SK-N-SH (cell line): Measurements from ENCODE around the gene PCSK2. TPM values are rescaled to one million over a fixed set of nuclear protein-coding genes. Genes with fewer than 3 reads are reported as not detected.

Source experiments
- CTCF ChIA-PET: fragments of 300-600, 350-600 bp; formaldehyde crosslinking; extraction: SDS; loops from one replicate; lab custom pipeline; 2021; lab: Yijun Ruan, JAX
- POLR2A ChIA-PET: fragments of 350-600 bp; sonication (Branson Sonifier 250); formaldehyde crosslinking; extraction: SDS; loops from one replicate; lab custom pipeline; 2020; ENCODE audit warnings: antibody characterized with exemption, inconsistent platforms; lab: Yijun Ruan, JAX
- DNase-seq: peaks from one replicate; pipeline ENCODE4 v3.0.0; 2012
- H2AFZ ChIP-seq: fragments of 200-600 bp; sonication (generic); 2 replicates; pipeline ENCODE4 v1.8.1; 2016; ENCODE audit warnings: antibody characterized with exemption, mild to moderate bottlenecking, low read depth
- H3F3A ChIP-seq: fragments of 200-600 bp; sonication (generic); replicated peaks from 2 replicates; pipeline ENCODE3; 2016; ENCODE audit warnings: antibody characterized with exemption, mild to moderate bottlenecking; ENCODE audit not compliant: insufficient read depth
- H3K27ac ChIP-seq, 2 experiments: fragments of 200-500 bp in 1 of 2; fragments of 200-600 bp in 1 of 2; sonication (Bioruptor generic) in 1 of 2; sonication (generic), shearing (Covaris generic) in 1 of 2; 2 replicates each; pipeline versions ENCODE4 v1.5.1 to v1.6.1; 2014 to 2016; ENCODE audit warnings: low read depth in 2 of 2, inconsistent platforms in 1 of 2, low read length in 1 of 2, mild to moderate bottlenecking in 1 of 2, mixed read lengths in 1 of 2
- H3K27me3 ChIP-seq: fragments of 200-600 bp; sonication (generic), shearing (Covaris generic); 2 replicates; pipeline ENCODE4 v1.6.1; 2016; ENCODE audit warnings: mixed run types; ENCODE audit not compliant: insufficient read depth
- H3K36me3 ChIP-seq, 2 experiments: fragments of 200-500 bp in 1 of 2; fragments of 200-600 bp in 1 of 2; sonication (Bioruptor generic) in 1 of 2; sonication (generic) in 1 of 2; replicated peaks in 1 of 2; 2 replicates each; pipeline versions ENCODE3 to v1.5.1; 2014 to 2016; ENCODE audit warnings: low read length in 1 of 2, mild to moderate bottlenecking in 1 of 2; ENCODE audit not compliant: insufficient read depth in 2 of 2, control insufficient read depth in 1 of 2
- H3K4me1 ChIP-seq, 2 experiments: fragments of 200-500 bp in 1 of 2; fragments of 200-600 bp in 1 of 2; sonication (Bioruptor generic) in 1 of 2; sonication (generic), shearing (Covaris generic) in 1 of 2; 2 replicates each; pipeline versions ENCODE4 v1.5.1 to v1.6.1; 2014 to 2016; ENCODE audit warnings: low read depth in 1 of 2, low read length in 1 of 2, mixed run types in 1 of 2; ENCODE audit not compliant: insufficient read depth in 2 of 2, control insufficient read depth in 1 of 2
- H3K4me2 ChIP-seq: fragments of 200-600 bp; sonication (generic), shearing (Covaris generic); 2 replicates; pipeline ENCODE4 v1.6.1; 2017; ENCODE audit warnings: mixed run types
- H3K4me3 ChIP-seq, 2 experiments: fragments of 200-500 bp in 1 of 2; fragments of 200-600 bp in 1 of 2; sonication (Bioruptor generic) in 1 of 2; sonication (generic), shearing (Covaris generic) in 1 of 2; 2 replicates each; pipeline versions ENCODE4 v1.5.1 to v1.8.1; 2014 to 2016; ENCODE audit warnings: low read depth in 2 of 2, inconsistent platforms in 1 of 2, low read length in 1 of 2, mild to moderate bottlenecking in 1 of 2, mixed read lengths in 1 of 2, moderate library complexity in 1 of 2
- H3K79me2 ChIP-seq: fragments of 200-600 bp; sonication (generic); 2 replicates; pipeline ENCODE4 v1.8.1; 2017; ENCODE audit warnings: mild to moderate bottlenecking; ENCODE audit not compliant: insufficient read depth
- H3K9ac ChIP-seq: fragments of 200-600 bp; sonication (generic); 2 replicates; pipeline ENCODE4 v1.6.1; 2017; ENCODE audit warnings: mixed run types
- H3K9me2 ChIP-seq: fragments of 200-600 bp; sonication (generic); 2 replicates; pipeline ENCODE4 v1.6.1; 2017; ENCODE audit warnings: mixed run types
- H3K9me3 ChIP-seq: fragments of 200-600 bp; sonication (generic); 2 replicates; pipeline ENCODE4 v1.6.1; 2017; ENCODE audit warnings: mixed run types, mild to moderate bottlenecking, moderate library complexity
- H4K20me1 ChIP-seq: fragments of 200-600 bp; sonication (generic); 2 replicates; pipeline ENCODE4 v1.6.1; 2017; ENCODE audit warnings: mild to moderate bottlenecking, mixed run types; ENCODE audit not compliant: insufficient read depth
- CTCF ChIP-seq: fragments of 200-600 bp; sonication (generic); IDR thresholded peaks from 2 replicates; pipeline ENCODE4 v1.6.1; 2017; ENCODE audit warnings: antibody characterized with exemption, mild to moderate bottlenecking, moderate library complexity
- EP300 ChIP-seq, 2 experiments: IDR thresholded peaks; 2 replicates each; pipeline versions ENCODE4 v1.4.0 to v1.6.1; 2012; ENCODE audit warnings: borderline replicate concordance in 1 of 2, low read depth in 1 of 2, low read length in 1 of 2
- EZH2phosphoT487 ChIP-seq: fragments of 200-600 bp; sonication (generic); IDR thresholded peaks from 2 replicates; pipeline ENCODE4 v1.6.1; 2017; ENCODE audit warnings: low read depth, mixed run types, mild to moderate bottlenecking, antibody characterized with exemption, moderate library complexity, borderline replicate concordance
- FOXJ3 ChIP-seq: sonication (generic); formaldehyde crosslinking; IDR thresholded peaks from 2 replicates; pipeline ENCODE4 v1.5.1; 2020; ENCODE audit warnings: mild to moderate bottlenecking, missing genetic modification reagents
- FOXM1 ChIP-seq: IDR thresholded peaks from 2 replicates; pipeline ENCODE4 v1.4.0; 2012; ENCODE audit warnings: low read depth, mild to moderate bottlenecking
- JUND ChIP-seq: IDR thresholded peaks from 2 replicates; pipeline ENCODE4 v1.4.0; 2012
- MAX ChIP-seq: IDR thresholded peaks from 2 replicates; pipeline ENCODE4 v1.4.0; 2012; ENCODE audit warnings: low read depth
- MEF2A ChIP-seq: IDR thresholded peaks from 2 replicates; pipeline ENCODE4 v1.4.0; 2012; ENCODE audit warnings: low read depth, borderline replicate concordance
- PBX3 ChIP-seq: IDR thresholded peaks from 2 replicates; pipeline ENCODE4; 2012
- RCOR1 ChIP-seq: fragments of 150-350 bp; IDR thresholded peaks from 2 replicates; pipeline ENCODE4 v1.6.1; 2017; ENCODE audit warnings: antibody characterized with exemption, low read length
- REST ChIP-seq: IDR thresholded peaks from 2 replicates; pipeline ENCODE4 v1.6.1; 2012; ENCODE audit warnings: mild to moderate bottlenecking, low read depth, low read length, moderate library complexity
- RXRA ChIP-seq: IDR thresholded peaks from 2 replicates; pipeline ENCODE4 v1.4.0; 2012; ENCODE audit warnings: low read depth, mild to moderate bottlenecking, borderline replicate concordance
- TEAD4 ChIP-seq: IDR thresholded peaks from 2 replicates; pipeline ENCODE4 v1.4.0; 2012; ENCODE audit warnings: mild to moderate bottlenecking, borderline replicate concordance; ENCODE audit not compliant: insufficient read depth
- USF1 ChIP-seq: IDR thresholded peaks from 2 replicates; pipeline ENCODE4 v1.4.0; 2012; ENCODE audit warnings: low read depth, borderline replicate concordance
- YY1 ChIP-seq: IDR thresholded peaks from 2 replicates; pipeline ENCODE4 v1.4.0; 2012; ENCODE audit warnings: low read depth, mild to moderate bottlenecking
- WGBS: methylation state at CpG from one replicate; pipeline ENCODE4 v1.1.6; 2017; ENCODE audit warnings: low lambda C conversion rate; 5-methylcytosine and 5-hydroxymethylcytosine counted together
- polyA plus RNA-seq, 3 experiments: library from polyadenylated mRNA; depleted of rRNA; stranded (reverse); fragments of >200 nt; gene quantifications; 2 replicates each; pipeline ENCODE4 v1.2.3, GENCODE V29; 2012

PCSK2 gene
- polyA plus RNA-seq, 1 of the 3 experiments (the other 2 are of a cell fraction), result not detected

GRCh38 chr20:17500271-17500670, 273.4 kb downstream of the PCSK2 start (continued):
- no peak for TF ChIP-seq USF1
- TF ChIP-seq TEAD4, result no peak
- TF ChIP-seq EP300 (IDR thresholded peaks at IDR 0.05; ENCODE audit: borderline replicate concordance in 1 of 2, low read depth in 1 of 2, low read length in 1 of 2), result no peak

- Histone ChIP-seq H3K27me3 (no peaks in the 10 kb centered on the region), H3K9me2 (no peaks in the 10 kb centered on the region), H3K36me3 (no peaks in the 10 kb centered on the region), H3K27ac (no peak overlapping the region), H3K79me2 (no peaks in the 10 kb centered on the region), H2AFZ (no peak overlapping the region), H4K20me1 (no peaks in the 10 kb centered on the region), H3F3A (no peaks in the 10 kb centered on the region), H3K9me3 (no peaks in the 10 kb centered on the region), H3K9ac (no peak overlapping the region), H3K4me2 (no peak overlapping the region), H3K4me3 (no peak overlapping the region), H3K4me1 (peaks cover 0 to 9% of the 10 kb centered on the region in 2 experiments; a peak in 1 of 4 replicates)
- TF ChIP-seq FOXM1, result no peak
- no peak for TF ChIP-seq MAX
- TF ChIP-seq JUND, result no peak
- no peak for TF ChIP-seq RCOR1
- TF ChIP-seq EZH2phosphoT487, result no peak
- TF ChIP-seq REST, result no peak
- no peak for TF ChIP-seq FOXJ3 (CRISPR knock-in tag)
- TF ChIP-seq PBX3, result no peak
- TF ChIP-seq RXRA, result no peak
- TF ChIP-seq MEF2A, result no peak
- TF ChIP-seq CTCF, result no peak
- no peak for TF ChIP-seq YY1
- ChIA-PET POLR2A (no interaction called here), CTCF (interaction anchor here (0.6 kb wide), 1 partner anchor 494 kb away, joined by 3 read pairs; no protein-coding TSS in a partner anchor)
- WGBS, result 83% methylated on average over 7 of the region's 7 CpGs
- no peak for DNase-seq
These were observed 274.0 kb downstream of the PCSK2 start for GRCh38 chr20:17500826-17501225.
